ENCODE results near the gene AIF1L.

Gene AIF1L

DNA sequence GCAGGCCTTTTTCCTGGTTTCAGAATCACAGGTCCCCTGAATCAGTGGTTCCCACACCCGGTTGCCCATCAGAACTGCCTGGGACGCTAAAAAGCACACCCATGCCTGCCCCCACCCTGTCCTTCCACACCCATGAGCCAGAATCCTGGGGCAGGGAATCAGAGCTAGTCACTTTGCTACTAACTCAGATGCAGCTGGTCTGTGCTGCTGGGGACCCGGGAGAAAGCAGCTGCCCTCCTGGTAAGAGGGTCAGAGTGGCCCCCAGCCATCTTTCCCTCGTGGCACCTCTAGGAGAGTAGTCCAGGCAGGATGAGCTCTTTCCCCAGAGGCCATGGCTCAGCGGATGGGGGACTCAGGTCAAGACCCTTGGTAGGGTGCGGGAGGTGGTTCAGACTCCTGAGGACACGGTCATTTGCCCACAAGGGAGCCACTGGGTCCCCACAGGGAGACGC is 17.8 kb downstream of the AIF1L start:
- TF ChIP-seq, protein P1, sequence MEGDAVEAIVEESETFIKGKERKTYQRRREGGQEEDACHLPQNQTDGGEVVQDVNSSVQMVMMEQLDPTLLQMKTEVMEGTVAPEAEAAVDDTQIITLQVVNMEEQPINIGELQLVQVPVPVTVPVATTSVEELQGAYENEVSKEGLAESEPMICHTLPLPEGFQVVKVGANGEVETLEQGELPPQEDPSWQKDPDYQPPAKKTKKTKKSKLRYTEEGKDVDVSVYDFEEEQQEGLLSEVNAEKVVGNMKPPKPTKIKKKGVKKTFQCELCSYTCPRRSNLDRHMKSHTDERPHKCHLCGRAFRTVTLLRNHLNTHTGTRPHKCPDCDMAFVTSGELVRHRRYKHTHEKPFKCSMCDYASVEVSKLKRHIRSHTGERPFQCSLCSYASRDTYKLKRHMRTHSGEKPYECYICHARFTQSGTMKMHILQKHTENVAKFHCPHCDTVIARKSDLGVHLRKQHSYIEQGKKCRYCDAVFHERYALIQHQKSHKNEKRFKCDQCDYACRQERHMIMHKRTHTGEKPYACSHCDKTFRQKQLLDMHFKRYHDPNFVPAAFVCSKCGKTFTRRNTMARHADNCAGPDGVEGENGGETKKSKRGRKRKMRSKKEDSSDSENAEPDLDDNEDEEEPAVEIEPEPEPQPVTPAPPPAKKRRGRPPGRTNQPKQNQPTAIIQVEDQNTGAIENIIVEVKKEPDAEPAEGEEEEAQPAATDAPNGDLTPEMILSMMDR (IDR thresholded peaks at IDR 0.05), result no peak

DNA sequence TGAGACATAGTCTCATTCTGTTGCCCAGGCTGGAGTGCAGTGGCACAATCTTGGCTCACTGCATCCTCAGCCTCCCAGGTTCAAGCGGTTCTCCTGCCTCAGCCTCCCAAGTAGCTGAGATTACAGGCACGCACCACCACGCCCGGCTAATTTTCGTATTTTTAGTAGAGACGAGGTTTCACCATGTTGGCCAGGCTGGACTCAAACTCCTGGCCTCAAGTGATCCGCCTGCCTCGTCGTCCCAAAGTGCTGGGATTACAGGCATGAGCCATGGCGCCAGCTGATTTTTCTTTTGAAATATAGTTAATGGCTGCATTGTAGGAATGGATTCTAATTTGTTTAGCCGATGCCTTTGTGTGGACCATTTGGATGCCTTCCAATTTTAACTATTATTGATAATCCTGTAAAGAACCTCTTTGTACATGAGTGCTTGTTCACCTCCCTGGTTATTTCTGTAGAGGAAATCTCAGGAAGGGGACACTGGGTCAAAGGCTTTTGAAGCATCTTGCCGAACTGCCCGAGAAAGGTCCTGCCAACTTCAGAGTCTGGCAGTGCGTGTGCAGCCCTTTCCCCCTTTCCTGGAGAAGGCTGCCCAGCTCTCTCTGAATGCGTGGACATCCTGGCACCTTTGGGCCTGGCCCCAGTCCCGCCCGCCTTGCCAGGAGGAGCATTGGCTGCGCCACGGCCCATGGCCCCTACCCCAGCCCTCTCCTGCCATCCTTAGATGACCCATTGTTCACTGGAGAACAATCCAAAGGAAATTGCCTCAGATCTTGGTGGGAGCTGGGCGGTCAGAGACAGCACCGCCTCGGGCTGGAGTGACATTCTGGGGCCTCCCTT is 20.2 kb downstream of the AIF1L start:
- TF ChIP-seq, protein P1 (IDR thresholded peaks at IDR 0.05), result no peak

DNA sequence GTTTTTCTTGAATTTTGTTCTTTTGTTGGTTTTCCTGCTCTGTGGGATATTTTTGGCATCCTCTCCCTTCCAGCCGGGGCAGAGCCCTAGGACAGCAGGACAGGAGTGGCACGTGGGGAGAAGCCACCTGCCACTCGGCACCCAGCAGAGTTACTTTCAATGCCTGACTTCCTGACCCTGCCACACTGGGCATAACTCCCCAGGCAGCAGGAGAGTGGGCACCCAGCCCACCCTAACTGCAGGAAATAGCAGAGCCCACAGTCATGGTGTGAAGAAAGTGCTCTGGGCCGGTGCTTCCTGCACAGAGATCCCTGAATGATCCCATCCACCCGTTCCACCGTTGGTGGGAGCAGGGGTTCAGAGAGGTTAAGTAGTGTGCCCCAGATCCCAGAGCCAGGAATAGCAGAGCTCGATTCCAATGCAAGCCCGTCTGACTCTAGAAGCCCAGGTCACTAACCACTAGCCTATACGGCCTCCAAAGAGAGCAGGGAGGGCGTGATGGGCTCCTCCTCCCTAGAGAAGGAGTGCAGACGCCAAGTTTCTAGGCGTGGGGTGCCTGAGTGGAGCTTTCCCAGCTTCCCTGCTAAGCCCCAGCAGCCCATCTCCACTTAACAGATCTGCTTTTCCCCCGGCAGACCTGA is 20.9 kb downstream of the AIF1L start:
- TF ChIP-seq, protein P1 (IDR thresholded peaks at IDR 0.05), result no peak

DNA sequence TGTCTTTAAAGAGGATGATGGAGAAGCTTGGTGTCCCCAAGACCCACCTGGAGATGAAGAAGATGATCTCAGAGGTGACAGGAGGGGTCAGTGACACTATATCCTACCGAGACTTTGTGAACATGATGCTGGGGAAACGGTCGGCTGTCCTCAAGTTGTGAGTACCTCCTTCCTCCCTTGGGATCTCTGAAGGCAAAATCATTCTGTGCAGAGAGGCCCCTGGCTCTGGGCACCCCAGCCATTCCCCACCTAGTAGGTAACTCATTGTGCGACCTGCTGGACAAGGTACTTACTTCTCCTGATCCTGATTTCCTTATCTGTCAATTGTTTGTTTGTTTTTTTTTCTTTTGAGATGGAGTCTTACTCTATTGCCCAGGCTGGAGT is 21.4 kb downstream of the AIF1L start:
- TF ChIP-seq, protein P1 (IDR thresholded peaks at IDR 0.05), result no peak

DNA sequence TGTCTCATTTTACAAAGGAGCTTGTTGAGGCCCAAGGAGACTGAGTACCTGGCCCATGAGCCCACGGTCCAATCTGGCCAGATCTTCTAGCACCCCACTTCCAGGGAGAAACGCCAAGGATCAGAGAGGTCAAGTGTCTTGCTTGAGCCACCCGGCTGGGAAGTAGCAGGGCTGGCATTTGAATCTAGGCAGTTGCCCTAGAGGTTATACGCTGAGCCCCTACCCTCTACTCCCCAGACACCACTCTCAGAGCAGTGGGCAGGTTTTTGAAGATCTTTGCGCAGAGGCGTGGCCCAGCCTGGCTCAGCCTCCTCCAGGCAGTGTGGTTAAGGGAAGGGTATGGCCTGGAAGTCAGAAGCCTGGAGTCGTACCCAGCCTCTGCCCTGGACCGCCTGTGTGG is 23.3 kb downstream of the AIF1L start:
- TF ChIP-seq, protein P1 (IDR thresholded peaks at IDR 0.05), result no peak

- TF ChIP-seq, protein P1 (IDR thresholded peaks at IDR 0.05), result no peak
Measured at GRCh38 chr9:131120620-131121228, 24.4 kb downstream of the AIF1L start.

DNA sequence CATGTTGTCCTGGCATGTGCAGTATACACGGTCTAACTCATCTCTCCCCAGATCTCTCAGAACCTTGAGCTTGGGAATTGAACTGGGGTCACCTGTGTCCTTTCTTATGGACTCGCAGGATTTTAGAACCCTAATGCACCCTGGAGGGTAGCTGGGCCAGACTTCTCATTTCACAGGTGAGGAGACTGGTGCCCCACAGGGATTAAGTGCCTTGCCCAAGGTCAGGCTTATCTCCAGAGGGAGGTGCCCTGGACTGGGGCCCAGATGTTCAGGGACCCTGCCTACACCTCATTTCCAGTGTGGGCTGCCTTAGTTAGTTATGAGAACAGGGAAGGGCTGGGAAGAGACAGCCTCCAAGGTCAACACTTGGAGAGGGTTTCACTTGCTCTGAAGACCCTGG is 25.0 kb downstream of the AIF1L start:
- TF ChIP-seq, protein P1 (IDR thresholded peaks at IDR 0.05), result no peak
